GM23338 (cell line): ENCODE data around the gene SARS2. TPM values are rescaled to one million over a fixed set of nuclear protein-coding genes. Genes with fewer than 3 reads are reported as not detected.
"Not testable (repeated sequence)": the region's sequence is repeated elsewhere in the genome, so short reads cannot be mapped to it uniquely, and the experiment has no call there.

Experiments used
- ATAC-seq: fragments of 200-7000 bp; cut with Tn5 transposase; 3 replicates; pipeline ENCODE4 v1.9.1; 2020
- DNase-seq: peaks from one replicate; pipeline ENCODE4 v3.0.0-alpha.2; 2015; ENCODE audit warnings: low spot score
- H2AFZ ChIP-seq: fragments of 200-600 bp; sonication (generic); 2 replicates; pipeline ENCODE4 v1.8.0; 2016; ENCODE audit warnings: antibody characterized with exemption, mild to moderate bottlenecking, moderate library complexity
- H3F3A ChIP-seq: fragments of 200-600 bp; sonication (generic); replicated peaks from 2 replicates; pipeline ENCODE4 v1.8.0; 2017; ENCODE audit warnings: antibody characterized with exemption, mixed run types, low read depth
- H3K27ac ChIP-seq: fragments of 200-600 bp; sonication (generic); 2 replicates; pipeline ENCODE4 v1.6.1; 2016; ENCODE audit warnings: low read depth
- H3K27me3 ChIP-seq: fragments of 200-600 bp; sonication (generic); 2 replicates; pipeline ENCODE4 v1.8.0; 2016; ENCODE audit warnings: mild to moderate bottlenecking, mixed run types, moderate library complexity; ENCODE audit not compliant: insufficient read depth
- H3K36me3 ChIP-seq: fragments of 200-600 bp; sonication (generic); 2 replicates; pipeline ENCODE4 v1.8.0; 2016; ENCODE audit warnings: mild to moderate bottlenecking; ENCODE audit not compliant: insufficient read depth
- H3K4me1 ChIP-seq: fragments of 200-600 bp; sonication (generic); 2 replicates; pipeline ENCODE4 v1.8.0; 2016; ENCODE audit warnings: mild to moderate bottlenecking, moderate library complexity; ENCODE audit not compliant: insufficient read depth
- H3K4me2 ChIP-seq: fragments of 200-600 bp; sonication (generic); 2 replicates; pipeline ENCODE4 v1.7.1; 2017; ENCODE audit warnings: mixed run types
- H3K4me3 ChIP-seq: fragments of 200-600 bp; sonication (generic); 2 replicates; pipeline ENCODE4 v1.6.1; 2016; ENCODE audit warnings: mixed run types
- H3K79me2 ChIP-seq: fragments of 200-600 bp; sonication (generic); replicated peaks from 2 replicates; pipeline ENCODE4 v1.8.0; 2017; ENCODE audit warnings: mild to moderate bottlenecking; ENCODE audit not compliant: insufficient read depth
- H3K9me2 ChIP-seq: fragments of 200-600 bp; sonication (generic); 2 replicates; pipeline ENCODE4 v1.8.0; 2017; ENCODE audit not compliant: insufficient read depth
- H4K20me1 ChIP-seq: fragments of 200-600 bp; sonication (generic); replicated peaks from 2 replicates; pipeline ENCODE4 v1.8.0; 2017; ENCODE audit warnings: mild to moderate bottlenecking; ENCODE audit not compliant: insufficient read depth
- H3K27ac Mint-ChIP-seq: 2 replicates; pipeline ENCODE4 v1.8.0; 2020; ENCODE audit warnings: inconsistent platforms, mild to moderate bottlenecking, moderate library complexity, mixed read lengths
- H3K27me3 Mint-ChIP-seq: 3 replicates; pipeline ENCODE4 v1.8.0; 2022; ENCODE audit warnings: low read depth, mild to moderate bottlenecking, moderate library complexity, mixed read lengths, inconsistent platforms; ENCODE audit not compliant: insufficient read depth, poor library complexity
- H3K36me3 Mint-ChIP-seq: 3 replicates; pipeline ENCODE4 v1.8.0; 2021; ENCODE audit warnings: low read depth, mild to moderate bottlenecking, inconsistent platforms, moderate library complexity, mixed read lengths
- H3K4me1 Mint-ChIP-seq: 3 replicates; pipeline ENCODE4 v1.8.0; 2020; ENCODE audit warnings: mild to moderate bottlenecking, inconsistent platforms, mixed read lengths
- H3K4me3 Mint-ChIP-seq: 3 replicates; pipeline ENCODE4 v1.8.0; 2021; ENCODE audit warnings: moderate library complexity, mild to moderate bottlenecking, inconsistent platforms, mixed read lengths
- H3K9me3 Mint-ChIP-seq: 3 replicates; pipeline ENCODE4 v1.8.0; 2020; ENCODE audit warnings: moderate library complexity, mild to moderate bottlenecking, inconsistent platforms, mixed read lengths
- CREB1 ChIP-seq: fragments of 250-450 bp; sonication (Bioruptor Pico); IDR thresholded peaks from 2 replicates; pipeline ENCODE4 v1.5.0; 2020; ENCODE audit warnings: low read depth, mild to moderate bottlenecking, moderate library complexity
- EZH2phosphoT487 ChIP-seq: fragments of 200-600 bp; sonication (generic); IDR thresholded peaks from one replicate; pipeline ENCODE4 v1.8.1; 2018; ENCODE audit warnings: antibody characterized with exemption; ENCODE audit not compliant: unreplicated experiment
- JUNB ChIP-seq: IDR thresholded peaks from one replicate; pipeline ENCODE4 v1.6.1; 2016; ENCODE audit warnings: antibody characterized with exemption; ENCODE audit not compliant: unreplicated experiment
- NANOG ChIP-seq: IDR thresholded peaks from 2 replicates; pipeline ENCODE4 v1.6.1; 2016; ENCODE audit warnings: antibody characterized with exemption, borderline replicate concordance
- POLR2AphosphoS5 ChIP-seq: IDR thresholded peaks from 2 replicates; pipeline ENCODE4 v1.6.1; 2016; ENCODE audit warnings: antibody characterized with exemption, low read depth
- STAT1 ChIP-seq: IDR thresholded peaks from one replicate; pipeline ENCODE4 v1.6.1; 2016; ENCODE audit warnings: antibody characterized with exemption; ENCODE audit not compliant: unreplicated experiment
- ZNF114 ChIP-seq: fragments of 250-450 bp; sonication (Bioruptor Pico); IDR thresholded peaks from 2 replicates; pipeline ENCODE4 v1.5.0; 2020; ENCODE audit warnings: mild to moderate bottlenecking, moderate library complexity
- ZNF331 ChIP-seq: fragments of 250-450 bp; sonication (Bioruptor Pico); IDR thresholded peaks from 2 replicates; pipeline ENCODE4 v1.5.0; 2020; ENCODE audit warnings: low read depth, mild to moderate bottlenecking, moderate library complexity
- polyA plus RNA-seq: library from polyadenylated mRNA; unstranded; fragments of >200 nt; fragmentation: Nextera tagmentation; extraction: Ambion mirVana; gene quantifications from 2 replicates; pipeline ENCODE4 v1.2.1, GENCODE V29; 2016
- total RNA-seq: library from RNA; depleted of rRNA; stranded (reverse); fragments of >200 nt; shearing (Covaris generic); gene quantifications from 2 replicates; pipeline ENCODE4 v1.2.3, GENCODE V29; 2014
- TF ChIP-seq, protein P1 (sequence below): IDR thresholded peaks from 2 replicates; pipeline ENCODE4 v1.6.1; 2016; ENCODE audit warnings: antibody characterized with exemption
- TF ChIP-seq, protein P2 (sequence below): fragments of 250-450 bp; sonication (Bioruptor Pico); IDR thresholded peaks from 2 replicates; pipeline ENCODE4 v1.5.0; 2020; ENCODE audit warnings: mild to moderate bottlenecking, moderate library complexity
- TF ChIP-seq, protein P3 (sequence below), 2 experiments: fragments of 200-600 bp in 1 of 2; sonication (generic) in 1 of 2; conservative IDR thresholded peaks; 2 replicates each; pipeline versions ENCODE4 v1.5.1 to v1.6.1; 2016 to 2017; ENCODE audit warnings: antibody characterized with exemption in 2 of 2, low read depth in 2 of 2, mild to moderate bottlenecking in 2 of 2, moderate library complexity in 1 of 2

SARS2 gene
- total and polyA plus RNA-seq, 2 experiments from 2014 or later = 70.6 to 75.7 TPM

- TF ChIP-seq POLR2AphosphoS5 = no peak
- no peak for TF ChIP-seq ZNF331
- TF ChIP-seq EZH2phosphoT487 = no peak
- TF ChIP-seq JUNB = no peak
- TF ChIP-seq CREB1 (CRISPR knock-in tag) = no peak
- TF ChIP-seq ZNF114 (CRISPR knock-in tag) = no peak
- TF ChIP-seq, protein P1, sequence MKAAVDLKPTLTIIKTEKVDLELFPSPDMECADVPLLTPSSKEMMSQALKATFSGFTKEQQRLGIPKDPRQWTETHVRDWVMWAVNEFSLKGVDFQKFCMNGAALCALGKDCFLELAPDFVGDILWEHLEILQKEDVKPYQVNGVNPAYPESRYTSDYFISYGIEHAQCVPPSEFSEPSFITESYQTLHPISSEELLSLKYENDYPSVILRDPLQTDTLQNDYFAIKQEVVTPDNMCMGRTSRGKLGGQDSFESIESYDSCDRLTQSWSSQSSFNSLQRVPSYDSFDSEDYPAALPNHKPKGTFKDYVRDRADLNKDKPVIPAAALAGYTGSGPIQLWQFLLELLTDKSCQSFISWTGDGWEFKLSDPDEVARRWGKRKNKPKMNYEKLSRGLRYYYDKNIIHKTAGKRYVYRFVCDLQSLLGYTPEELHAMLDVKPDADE = no peak
- TF ChIP-seq STAT1 = no peak
- no peak for TF ChIP-seq NANOG
These were observed 40.3 kb upstream of the SARS2 start (continued) for GRCh38 chr19:38970664-38971532.

- H3K27ac ChIP-seq, H4K20me1 ChIP-seq, H3K4me3 Mint-ChIP-seq, H3K4me2 ChIP-seq, H3K4me3 ChIP-seq, H3K27me3 ChIP-seq, H3K4me1 ChIP-seq, H3F3A ChIP-seq, H2AFZ ChIP-seq, H3K9me3 Mint-ChIP-seq, H3K27me3 Mint-ChIP-seq, H3K27ac Mint-ChIP-seq, H3K36me3 ChIP-seq, DNase-seq, H3K9me2 ChIP-seq, H3K4me1 Mint-ChIP-seq, ATAC-seq: not testable (repeated sequence)
- H3K79me2 ChIP-seq = peaks cover 18% of the 10 kb centered on the region; the same call in 1 of the 2 replicates
- H3K36me3 Mint-ChIP-seq = peaks cover 14% of the 10 kb centered on the region; the same call in 2 of the 3 replicates
These were observed 35.6 kb upstream of the SARS2 start for GRCh38 chr19:38966149-38966548.

GRCh38 chr19:38964738-38965137 is 34.2 kb upstream of the SARS2 start:
- Histone ChIP-seq H3K27me3 (no peaks in the 10 kb centered on the region), H3K79me2 (0 out of 2 replicates have a peak, but pooled peaks cover 9% of the 10 kb centered on the region), H2AFZ (no peak overlapping the region), H3K4me3 (no peak overlapping the region), H4K20me1 (peaks cover 6% of the 10 kb centered on the region; the same call in 1 of the 2 replicates), H3K4me1 (no peaks in the 10 kb centered on the region), H3K27ac (no peak overlapping the region), H3F3A (0 out of 2 replicates have a peak, but pooled peaks cover 9% of the 10 kb centered on the region), H3K9me2 (no peaks in the 10 kb centered on the region), H3K36me3 (0 out of 2 replicates have a peak, but pooled peaks cover 6% of the 10 kb centered on the region), H3K4me2 (no peak overlapping the region)
- DNase-seq = no peak
- no peaks in the 10 kb centered on the region for H3K9me3 Mint-ChIP-seq
- H3K36me3 Mint-ChIP-seq = peaks cover 11% of the 10 kb centered on the region; the same call in 2 of the 3 replicates
- no peak overlapping the region for H3K27ac Mint-ChIP-seq
- H3K27me3 Mint-ChIP-seq = no peaks in the 10 kb centered on the region
- H3K4me1 Mint-ChIP-seq = peaks cover 5% of the 10 kb centered on the region; the same call in 1 of the 3 replicates
- H3K4me3 Mint-ChIP-seq = no peak overlapping the region
- ATAC-seq = no peak
- TF ChIP-seq ZNF331 = no peak
- TF ChIP-seq POLR2AphosphoS5 = no peak
- TF ChIP-seq, protein P2, sequence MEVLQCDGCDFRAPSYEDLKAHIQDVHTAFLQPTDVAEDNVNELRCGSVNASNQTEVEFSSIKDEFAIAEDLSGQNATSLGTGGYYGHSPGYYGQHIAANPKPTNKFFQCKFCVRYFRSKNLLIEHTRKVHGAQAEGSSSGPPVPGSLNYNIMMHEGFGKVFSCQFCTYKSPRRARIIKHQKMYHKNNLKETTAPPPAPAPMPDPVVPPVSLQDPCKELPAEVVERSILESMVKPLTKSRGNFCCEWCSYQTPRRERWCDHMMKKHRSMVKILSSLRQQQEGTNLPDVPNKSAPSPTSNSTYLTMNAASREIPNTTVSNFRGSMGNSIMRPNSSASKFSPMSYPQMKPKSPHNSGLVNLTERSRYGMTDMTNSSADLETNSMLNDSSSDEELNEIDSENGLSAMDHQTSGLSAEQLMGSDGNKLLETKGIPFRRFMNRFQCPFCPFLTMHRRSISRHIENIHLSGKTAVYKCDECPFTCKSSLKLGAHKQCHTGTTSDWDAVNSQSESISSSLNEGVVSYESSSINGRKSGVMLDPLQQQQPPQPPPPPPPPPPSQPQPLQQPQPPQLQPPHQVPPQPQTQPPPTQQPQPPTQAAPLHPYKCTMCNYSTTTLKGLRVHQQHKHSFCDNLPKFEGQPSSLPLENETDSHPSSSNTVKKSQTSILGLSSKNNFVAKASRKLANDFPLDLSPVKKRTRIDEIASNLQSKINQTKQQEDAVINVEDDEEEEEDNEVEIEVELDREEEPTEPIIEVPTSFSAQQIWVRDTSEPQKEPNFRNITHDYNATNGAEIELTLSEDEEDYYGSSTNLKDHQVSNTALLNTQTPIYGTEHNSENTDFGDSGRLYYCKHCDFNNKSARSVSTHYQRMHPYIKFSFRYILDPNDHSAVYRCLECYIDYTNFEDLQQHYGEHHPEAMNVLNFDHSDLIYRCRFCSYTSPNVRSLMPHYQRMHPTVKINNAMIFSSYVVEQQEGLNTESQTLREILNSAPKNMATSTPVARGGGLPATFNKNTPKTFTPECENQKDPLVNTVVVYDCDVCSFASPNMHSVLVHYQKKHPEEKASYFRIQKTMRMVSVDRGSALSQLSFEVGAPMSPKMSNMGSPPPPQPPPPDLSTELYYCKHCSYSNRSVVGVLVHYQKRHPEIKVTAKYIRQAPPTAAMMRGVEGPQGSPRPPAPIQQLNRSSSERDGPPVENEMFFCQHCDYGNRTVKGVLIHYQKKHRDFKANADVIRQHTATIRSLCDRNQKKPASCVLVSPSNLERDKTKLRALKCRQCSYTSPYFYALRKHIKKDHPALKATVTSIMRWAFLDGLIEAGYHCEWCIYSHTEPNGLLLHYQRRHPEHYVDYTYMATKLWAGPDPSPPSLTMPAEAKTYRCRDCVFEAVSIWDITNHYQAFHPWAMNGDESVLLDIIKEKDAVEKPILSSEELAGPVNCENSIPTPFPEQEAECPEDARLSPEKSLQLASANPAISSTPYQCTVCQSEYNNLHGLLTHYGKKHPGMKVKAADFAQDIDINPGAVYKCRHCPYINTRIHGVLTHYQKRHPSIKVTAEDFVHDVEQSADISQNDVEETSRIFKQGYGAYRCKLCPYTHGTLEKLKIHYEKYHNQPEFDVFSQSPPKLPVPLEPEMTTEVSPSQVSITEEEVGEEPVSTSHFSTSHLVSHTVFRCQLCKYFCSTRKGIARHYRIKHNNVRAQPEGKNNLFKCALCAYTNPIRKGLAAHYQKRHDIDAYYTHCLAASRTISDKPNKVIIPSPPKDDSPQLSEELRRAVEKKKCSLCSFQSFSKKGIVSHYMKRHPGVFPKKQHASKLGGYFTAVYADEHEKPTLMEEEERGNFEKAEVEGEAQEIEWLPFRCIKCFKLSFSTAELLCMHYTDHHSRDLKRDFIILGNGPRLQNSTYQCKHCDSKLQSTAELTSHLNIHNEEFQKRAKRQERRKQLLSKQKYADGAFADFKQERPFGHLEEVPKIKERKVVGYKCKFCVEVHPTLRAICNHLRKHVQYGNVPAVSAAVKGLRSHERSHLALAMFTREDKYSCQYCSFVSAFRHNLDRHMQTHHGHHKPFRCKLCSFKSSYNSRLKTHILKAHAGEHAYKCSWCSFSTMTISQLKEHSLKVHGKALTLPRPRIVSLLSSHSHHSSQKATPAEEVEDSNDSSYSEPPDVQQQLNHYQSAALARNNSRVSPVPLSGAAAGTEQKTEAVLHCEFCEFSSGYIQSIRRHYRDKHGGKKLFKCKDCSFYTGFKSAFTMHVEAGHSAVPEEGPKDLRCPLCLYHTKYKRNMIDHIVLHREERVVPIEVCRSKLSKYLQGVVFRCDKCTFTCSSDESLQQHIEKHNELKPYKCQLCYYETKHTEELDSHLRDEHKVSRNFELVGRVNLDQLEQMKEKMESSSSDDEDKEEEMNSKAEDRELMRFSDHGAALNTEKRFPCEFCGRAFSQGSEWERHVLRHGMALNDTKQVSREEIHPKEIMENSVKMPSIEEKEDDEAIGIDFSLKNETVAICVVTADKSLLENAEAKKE = no peak
- TF ChIP-seq, protein P3, sequence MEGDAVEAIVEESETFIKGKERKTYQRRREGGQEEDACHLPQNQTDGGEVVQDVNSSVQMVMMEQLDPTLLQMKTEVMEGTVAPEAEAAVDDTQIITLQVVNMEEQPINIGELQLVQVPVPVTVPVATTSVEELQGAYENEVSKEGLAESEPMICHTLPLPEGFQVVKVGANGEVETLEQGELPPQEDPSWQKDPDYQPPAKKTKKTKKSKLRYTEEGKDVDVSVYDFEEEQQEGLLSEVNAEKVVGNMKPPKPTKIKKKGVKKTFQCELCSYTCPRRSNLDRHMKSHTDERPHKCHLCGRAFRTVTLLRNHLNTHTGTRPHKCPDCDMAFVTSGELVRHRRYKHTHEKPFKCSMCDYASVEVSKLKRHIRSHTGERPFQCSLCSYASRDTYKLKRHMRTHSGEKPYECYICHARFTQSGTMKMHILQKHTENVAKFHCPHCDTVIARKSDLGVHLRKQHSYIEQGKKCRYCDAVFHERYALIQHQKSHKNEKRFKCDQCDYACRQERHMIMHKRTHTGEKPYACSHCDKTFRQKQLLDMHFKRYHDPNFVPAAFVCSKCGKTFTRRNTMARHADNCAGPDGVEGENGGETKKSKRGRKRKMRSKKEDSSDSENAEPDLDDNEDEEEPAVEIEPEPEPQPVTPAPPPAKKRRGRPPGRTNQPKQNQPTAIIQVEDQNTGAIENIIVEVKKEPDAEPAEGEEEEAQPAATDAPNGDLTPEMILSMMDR (conservative IDR thresholded peaks at IDR 0.05; ENCODE audit: low read depth in 2 of 2) = no peak
